DOHH2 (cell line): ENCODE results near the gene EMILIN3.

ENCODE experiments used
- H3F3A ChIP-seq: fragments of 200-600 bp; sonication (generic), shearing (Covaris generic); 2 replicates; pipeline ENCODE4 v1.6.0; 2016; ENCODE audit warnings: antibody characterized with exemption, mild to moderate bottlenecking; ENCODE audit not compliant: control insufficient read depth, insufficient read depth
- H3K27ac ChIP-seq: fragments of 200-600 bp; sonication (generic); 2 replicates; pipeline ENCODE4 v1.5.1; 2014; ENCODE audit warnings: low read depth, mild to moderate bottlenecking, low read length, moderate library complexity
- H3K27me3 ChIP-seq: fragments of 200-600 bp; sonication (generic); 2 replicates; pipeline ENCODE4 v1.6.1; 2014; ENCODE audit warnings: mild to moderate bottlenecking, low read length, mixed read lengths; ENCODE audit not compliant: control insufficient read depth
- H3K36me3 ChIP-seq: fragments of 200-600 bp; sonication (generic); 2 replicates; pipeline ENCODE4 v1.6.1; 2014; ENCODE audit warnings: mild to moderate bottlenecking, low read length, moderate library complexity, mixed read lengths; ENCODE audit not compliant: control insufficient read depth
- H3K4me1 ChIP-seq: fragments of 200-600 bp; sonication (generic); 2 replicates; pipeline ENCODE4 v1.6.1; 2014; ENCODE audit warnings: mild to moderate bottlenecking, low read length, mixed read lengths; ENCODE audit not compliant: control insufficient read depth
- H3K4me2 ChIP-seq: fragments of 200-600 bp; sonication (generic); 2 replicates; pipeline ENCODE4 v1.6.0; 2014; ENCODE audit warnings: mild to moderate bottlenecking, low read length, moderate library complexity
- H3K4me3 ChIP-seq: fragments of 200-600 bp; sonication (generic); 2 replicates; pipeline ENCODE4 v1.5.1; 2014; ENCODE audit warnings: mild to moderate bottlenecking, low read length, mixed read lengths
- H3K79me2 ChIP-seq: fragments of 200-600 bp; sonication (generic); 2 replicates; pipeline ENCODE4 v1.6.1; 2014; ENCODE audit warnings: mild to moderate bottlenecking, low read length, mixed read lengths; ENCODE audit not compliant: control insufficient read depth
- H3K9me2 ChIP-seq: fragments of 200-600 bp; sonication (generic); replicated peaks from 2 replicates; pipeline ENCODE4 v1.6.1; 2014; ENCODE audit warnings: mild to moderate bottlenecking, low read length, mixed read lengths; ENCODE audit not compliant: control insufficient read depth
- H3K9me3 ChIP-seq: fragments of 200-600 bp; sonication (generic); 2 replicates; pipeline ENCODE4 v1.6.1; 2014; ENCODE audit warnings: antibody characterized with exemption, low read length, mixed read lengths; ENCODE audit not compliant: control insufficient read depth, insufficient read depth
- H4K20me1 ChIP-seq: fragments of 200-600 bp; sonication (generic); 2 replicates; pipeline ENCODE4 v1.6.0; 2014; ENCODE audit warnings: low read depth, mild to moderate bottlenecking, antibody characterized with exemption, low read length, moderate library complexity; ENCODE audit not compliant: control insufficient read depth, insufficient read depth
- EZH2phosphoT487 ChIP-seq: fragments of 200-600 bp; sonication (generic); IDR thresholded peaks from 2 replicates; pipeline ENCODE4 v1.6.1; 2017; ENCODE audit warnings: borderline replicate concordance, mild to moderate bottlenecking, antibody characterized with exemption, low read length, moderate library complexity, mixed read lengths
- TF ChIP-seq, protein P1 (sequence below): fragments of 200-600 bp; sonication (generic); IDR thresholded peaks from one replicate; pipeline ENCODE4 v1.5.1; 2014; ENCODE audit warnings: antibody characterized with exemption, mild to moderate bottlenecking, low read depth, low read length; ENCODE audit not compliant: poor library complexity, severe bottlenecking

The EMILIN3 gene

DNA sequence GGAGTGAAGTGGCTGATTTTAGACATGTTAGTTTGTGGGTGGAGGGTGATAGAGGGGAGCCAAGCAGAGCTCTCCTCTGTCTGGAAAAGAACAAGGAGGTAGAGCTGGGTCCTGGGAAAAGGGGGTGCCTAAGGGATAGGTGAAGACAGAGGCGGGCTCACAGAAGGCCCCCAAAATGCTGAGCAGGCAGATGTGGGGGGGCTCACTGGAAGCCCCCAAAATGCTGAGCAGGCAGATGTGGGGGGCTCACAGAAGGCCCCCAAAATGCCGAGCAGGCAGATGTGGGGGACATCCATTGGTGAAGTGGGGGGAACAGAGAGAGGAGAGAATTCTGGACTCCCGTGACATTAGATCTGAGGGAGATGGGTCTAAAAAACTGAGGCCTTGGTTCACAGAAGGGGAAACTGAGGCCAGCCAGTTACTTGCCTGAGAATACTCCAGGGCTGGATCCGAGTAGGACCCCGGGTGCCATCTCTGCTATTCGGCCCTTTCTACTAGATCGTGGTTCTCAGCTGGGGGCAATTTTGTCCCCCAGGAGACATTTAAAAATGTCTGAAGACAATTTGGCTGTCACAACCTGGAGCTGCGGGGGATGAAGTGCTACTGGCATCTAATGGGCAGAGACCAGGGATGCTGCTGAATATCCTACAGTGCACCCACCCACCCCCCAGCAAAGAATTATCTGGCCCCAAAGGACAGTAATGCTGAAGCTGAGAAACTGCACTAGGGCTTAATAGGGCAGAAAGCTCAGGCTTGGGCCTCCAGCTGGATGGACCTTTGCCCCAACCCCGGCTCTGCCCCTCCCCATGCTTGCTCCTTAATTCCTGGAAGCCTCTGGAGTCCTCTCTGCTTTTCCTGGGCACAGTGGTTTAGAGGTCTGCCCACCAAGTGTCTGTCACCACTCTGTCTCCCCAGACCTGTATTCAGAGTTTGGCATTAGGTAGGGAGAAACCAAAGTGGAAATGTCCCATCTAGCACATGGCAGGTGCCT, 23.8 kb downstream of the EMILIN3 start:
- no peaks in the 10 kb centered on the region for H3K9me2 ChIP-seq
- H3K79me2 ChIP-seq: no peaks in the 10 kb centered on the region
- H3K27me3 ChIP-seq: no peaks in the 10 kb centered on the region
- no peak overlapping the region for H3K4me3 ChIP-seq
- TF ChIP-seq EZH2phosphoT487: no peak
- TF ChIP-seq, protein P1, sequence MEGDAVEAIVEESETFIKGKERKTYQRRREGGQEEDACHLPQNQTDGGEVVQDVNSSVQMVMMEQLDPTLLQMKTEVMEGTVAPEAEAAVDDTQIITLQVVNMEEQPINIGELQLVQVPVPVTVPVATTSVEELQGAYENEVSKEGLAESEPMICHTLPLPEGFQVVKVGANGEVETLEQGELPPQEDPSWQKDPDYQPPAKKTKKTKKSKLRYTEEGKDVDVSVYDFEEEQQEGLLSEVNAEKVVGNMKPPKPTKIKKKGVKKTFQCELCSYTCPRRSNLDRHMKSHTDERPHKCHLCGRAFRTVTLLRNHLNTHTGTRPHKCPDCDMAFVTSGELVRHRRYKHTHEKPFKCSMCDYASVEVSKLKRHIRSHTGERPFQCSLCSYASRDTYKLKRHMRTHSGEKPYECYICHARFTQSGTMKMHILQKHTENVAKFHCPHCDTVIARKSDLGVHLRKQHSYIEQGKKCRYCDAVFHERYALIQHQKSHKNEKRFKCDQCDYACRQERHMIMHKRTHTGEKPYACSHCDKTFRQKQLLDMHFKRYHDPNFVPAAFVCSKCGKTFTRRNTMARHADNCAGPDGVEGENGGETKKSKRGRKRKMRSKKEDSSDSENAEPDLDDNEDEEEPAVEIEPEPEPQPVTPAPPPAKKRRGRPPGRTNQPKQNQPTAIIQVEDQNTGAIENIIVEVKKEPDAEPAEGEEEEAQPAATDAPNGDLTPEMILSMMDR: no peak
- no peak overlapping the region for H3K27ac ChIP-seq
- H3K9me3 ChIP-seq: no peaks in the 10 kb centered on the region
- H3K4me1 ChIP-seq: peaks cover 13% of the 10 kb centered on the region
- no peaks in the 10 kb centered on the region for H3K36me3 ChIP-seq
- no peaks in the 10 kb centered on the region for H4K20me1 ChIP-seq
- no peaks in the 10 kb centered on the region for H3F3A ChIP-seq
- H3K4me2 ChIP-seq: no peak overlapping the region

DNA sequence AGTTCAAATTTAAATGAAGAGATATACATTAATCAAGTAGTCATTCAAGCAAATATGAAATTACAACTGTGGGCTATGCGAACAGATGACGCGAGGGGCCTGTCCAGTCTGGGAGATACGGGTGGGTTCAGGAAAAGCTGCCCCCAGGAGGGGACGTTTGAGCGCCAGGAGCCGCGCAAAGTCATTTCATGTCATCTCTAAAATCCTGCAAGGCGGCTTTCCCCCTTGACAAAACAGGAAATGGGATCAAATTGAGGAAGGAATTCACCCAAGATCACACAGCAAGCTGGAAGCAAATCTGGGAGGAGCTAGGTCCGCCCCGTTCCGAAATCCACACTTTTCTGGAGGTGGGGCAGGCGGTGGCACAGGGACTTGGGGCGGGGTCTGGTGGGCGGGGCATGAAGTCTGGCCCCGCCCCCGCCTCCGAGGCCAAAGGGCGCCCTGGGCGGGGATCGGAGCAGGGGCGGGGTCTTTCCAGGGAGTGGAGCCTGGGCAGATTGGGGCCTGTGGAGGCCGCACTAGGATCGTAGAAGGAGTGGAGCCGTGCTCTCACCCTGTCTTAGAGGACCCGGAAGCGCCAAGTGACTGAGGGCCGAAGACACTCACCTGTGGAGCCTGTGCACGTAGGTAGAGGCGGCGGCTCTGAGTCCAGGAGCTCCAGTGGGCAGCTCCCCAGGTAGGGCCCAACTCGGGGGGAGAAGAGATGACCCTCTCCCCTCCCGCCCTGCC, 26.1 kb downstream of the EMILIN3 start, which contains the start of gene LPIN3:
Gene LPIN3, plus strand, starts transcription at position 495 of the 729 bp plus-strand sequence. CDS start 4,983 bp downstream, outside the sequence.
- H3K27ac ChIP-seq: no peak within 1 kb of the TSS
- H3K4me2 ChIP-seq: peak within 1 kb of the TSS; percentile 82
- no peaks in the 10 kb centered on the region for H3K9me2 ChIP-seq
- TF ChIP-seq, protein P1: peak; percentile 34
- no peak for TF ChIP-seq EZH2phosphoT487
- no peaks in the 10 kb centered on the region for H3K9me3 ChIP-seq
- peaks cover 13% of the 10 kb centered on the region for H3K4me1 ChIP-seq
- no peaks in the 10 kb centered on the region for H3K27me3 ChIP-seq
- H3F3A ChIP-seq: no peaks in the 10 kb centered on the region
- H3K4me3 ChIP-seq: peak within 1 kb of the TSS; percentile 69
- H3K79me2 ChIP-seq: no peaks in the 10 kb centered on the region
- no peaks in the 10 kb centered on the region for H4K20me1 ChIP-seq
- H3K36me3 ChIP-seq: no peaks in the 10 kb centered on the region

DNA sequence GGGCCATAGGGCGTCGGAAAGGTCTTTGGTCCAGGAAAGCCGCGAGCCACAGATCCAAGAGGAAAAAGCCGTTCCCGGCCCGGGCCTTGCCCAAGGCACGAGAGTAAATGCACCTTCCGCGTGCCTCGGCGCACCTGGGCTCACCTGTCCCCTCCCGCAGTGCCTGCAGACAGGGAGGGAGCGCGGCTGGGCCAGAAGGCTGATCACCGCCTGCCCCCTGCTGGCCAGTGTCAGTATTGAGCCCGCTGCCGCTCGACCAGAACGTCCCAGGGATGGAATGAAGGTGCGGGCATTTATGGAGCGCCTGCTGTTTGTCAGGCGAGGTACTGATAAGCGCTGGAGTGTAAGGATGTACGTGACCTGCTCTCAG, 26.7 kb downstream of the EMILIN3 start:
- H3K9me2 ChIP-seq: no peaks in the 10 kb centered on the region

More for the DNA sequence above, 26.7 kb downstream of the EMILIN3 start:
- Histone ChIP-seq H4K20me1 (no peaks in the 10 kb centered on the region), H3K4me2 (peak overlapping the region; percentile 82), H3K4me3 (peak overlapping the region; percentile 69), H3K79me2 (no peaks in the 10 kb centered on the region), H3K27ac (no peak overlapping the region), H3K36me3 (no peaks in the 10 kb centered on the region), H3K9me3 (no peaks in the 10 kb centered on the region), H3F3A (no peaks in the 10 kb centered on the region), H3K27me3 (no peaks in the 10 kb centered on the region), H3K4me1 (peaks cover 13% of the 10 kb centered on the region)
- TF ChIP-seq, protein P1: peak; percentile 98
- TF ChIP-seq EZH2phosphoT487: no peak
